Epithelial cell of prostate (primary cell): ENCODE measurements around the gene FAM131A.

ENCODE experiments used
- DNase-seq: peaks from one replicate; pipeline ENCODE4 v3.0.0-alpha.2; 2011; ENCODE audit warnings: low read depth, low spot score
- H3K27ac ChIP-seq: fragments of 450-650 bp; 2 replicates; pipeline ENCODE4 v1.5.1; 2017; ENCODE audit warnings: mild to moderate bottlenecking

FAM131A gene

GRCh38 chr3:184387174-184387714, 49.8 kb downstream of the FAM131A start:
- no peak for DNase-seq
- H3K27ac ChIP-seq = no peak overlapping the region

GRCh38 chr3:184388164-184388935, 51.0 kb downstream of the FAM131A start:
- DNase-seq = no peak
- no peak overlapping the region for H3K27ac ChIP-seq

GRCh38 chr3:184388936-184389230, 51.5 kb downstream of the FAM131A start:
- H3K27ac ChIP-seq = no peak overlapping the region
- no peak for DNase-seq

- DNase-seq = no peak
These were observed 52.0 kb downstream of the FAM131A start for GRCh38 chr3:184389384-184389783.

GRCh38 chr3:184389935-184390528, 52.6 kb downstream of the FAM131A start:
- no peak overlapping the region for H3K27ac ChIP-seq
- DNase-seq = no peak

More at GRCh38 chr3:184389384-184389783, 52.0 kb downstream of the FAM131A start:
- H3K27ac ChIP-seq = no peak overlapping the region

- H3K27ac ChIP-seq = no peak overlapping the region
- no peak for DNase-seq
These were observed 53.9 kb downstream of the FAM131A start for GRCh38 chr3:184391266-184391665.

GRCh38 chr3:184395320-184395660, 57.9 kb downstream of the FAM131A start:
- DNase-seq = no peak
- H3K27ac ChIP-seq = no peak overlapping the region
